Measurements from ENCODE around the gene ZDHHC22. TPM values are rescaled to one million over a fixed set of nuclear protein-coding genes. Genes with fewer than 3 reads are reported as not detected.

The ZDHHC22 gene
- total RNA-seq, 1 donor from 2014 or later, result not detected

DNA sequence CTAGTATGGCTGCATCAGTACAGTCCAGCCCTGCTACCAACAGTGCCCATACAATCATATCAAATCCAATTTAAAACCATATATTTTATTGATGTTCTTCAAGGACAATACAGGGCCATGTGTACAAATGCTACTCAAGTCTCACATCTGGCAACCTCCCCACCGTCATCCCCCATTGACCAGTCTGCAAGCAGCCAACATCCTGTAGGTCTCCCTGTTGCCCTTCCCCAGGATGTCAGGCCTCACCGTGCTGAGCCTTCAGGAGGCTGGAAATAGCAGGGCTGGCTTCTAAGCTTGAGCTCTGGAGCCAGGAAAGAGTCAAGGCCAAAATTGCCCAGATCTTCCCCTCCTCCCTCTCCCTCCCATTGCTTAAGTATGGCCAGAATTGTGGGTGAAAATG lies 10.4 kb downstream of the ZDHHC22 start:
- DNase-seq (ENCODE audit: low spot score), result no peak

DNA sequence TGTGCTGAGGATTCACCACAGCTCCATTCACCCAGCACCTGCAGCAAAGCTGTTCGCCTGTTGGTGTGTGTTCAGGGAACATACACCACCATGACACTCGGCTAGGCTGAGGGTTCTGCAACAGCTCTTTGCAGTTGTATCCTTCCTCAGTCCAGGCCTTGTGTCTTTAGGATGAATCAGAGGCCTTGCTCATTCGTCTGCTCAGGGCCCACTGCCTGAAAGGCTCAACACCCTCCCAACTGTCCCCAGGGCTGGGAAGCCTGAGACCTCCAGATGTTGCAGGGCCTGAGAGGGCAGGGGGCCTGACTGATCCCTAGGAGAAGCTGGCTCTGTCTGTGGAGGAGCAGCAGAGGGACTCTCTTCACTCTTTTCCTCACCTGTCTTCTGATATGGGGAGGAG lies 11.2 kb downstream of the ZDHHC22 start:
- ATAC-seq (no peak), DNase-seq (ENCODE audit: low spot score) (no peak)

More for the DNA sequence above, 10.4 kb downstream of the ZDHHC22 start:
- ATAC-seq, result no peak

DNA sequence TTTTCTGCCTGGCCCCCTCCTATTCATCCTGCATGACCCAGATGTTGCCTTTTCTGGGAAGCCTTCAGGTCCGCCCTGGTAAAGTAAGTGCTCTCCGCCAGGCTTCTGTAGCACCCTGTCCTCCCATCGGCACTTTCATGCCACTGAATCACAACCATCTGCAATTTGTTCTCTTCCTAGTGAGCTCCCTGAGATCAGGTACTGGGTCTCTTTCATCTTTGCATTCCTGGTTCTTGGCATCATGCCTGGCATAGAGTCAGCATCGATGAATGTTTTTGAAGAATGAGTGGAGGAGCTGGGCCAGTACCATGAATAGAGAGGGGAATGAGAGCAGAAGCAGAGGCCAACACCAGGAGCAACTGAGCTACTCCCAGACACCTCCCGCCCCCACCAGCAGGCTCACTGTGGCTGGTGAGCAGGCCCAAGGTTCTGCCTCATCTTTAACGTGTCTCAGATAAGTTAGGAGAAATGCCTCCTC lies 13.1 kb downstream of the ZDHHC22 start:
- ATAC-seq (no peak), DNase-seq (ENCODE audit: low spot score) (no peak)

DNA sequence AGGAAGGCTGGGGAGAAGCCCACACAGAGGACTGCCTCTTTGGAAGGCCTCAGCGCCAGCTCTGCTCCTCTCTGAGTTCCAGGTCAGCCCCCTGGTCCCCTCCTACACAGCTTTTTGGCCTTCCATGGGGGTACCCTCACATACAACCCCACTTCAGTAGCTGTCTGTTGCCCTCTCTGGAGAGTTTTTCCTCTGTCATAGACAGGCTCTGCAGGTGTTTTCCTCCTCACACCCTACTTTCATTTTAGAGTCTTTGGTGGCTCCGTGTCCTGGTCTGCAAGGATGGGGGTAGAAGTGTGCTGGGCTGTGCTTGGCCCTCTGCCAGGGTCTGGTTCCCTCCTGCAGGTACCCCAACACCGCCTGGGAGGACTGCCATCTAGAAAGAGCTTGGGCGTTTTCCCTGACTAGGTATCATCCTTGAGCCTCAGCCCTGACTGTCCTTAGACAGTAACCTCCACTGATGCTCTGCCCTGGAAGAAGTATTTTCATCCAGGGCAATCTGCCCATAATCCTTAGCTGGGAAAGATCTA lies 15.1 kb downstream of the ZDHHC22 start:
- DNase-seq (ENCODE audit: low spot score) (no peak), ATAC-seq (no peak)

DNA sequence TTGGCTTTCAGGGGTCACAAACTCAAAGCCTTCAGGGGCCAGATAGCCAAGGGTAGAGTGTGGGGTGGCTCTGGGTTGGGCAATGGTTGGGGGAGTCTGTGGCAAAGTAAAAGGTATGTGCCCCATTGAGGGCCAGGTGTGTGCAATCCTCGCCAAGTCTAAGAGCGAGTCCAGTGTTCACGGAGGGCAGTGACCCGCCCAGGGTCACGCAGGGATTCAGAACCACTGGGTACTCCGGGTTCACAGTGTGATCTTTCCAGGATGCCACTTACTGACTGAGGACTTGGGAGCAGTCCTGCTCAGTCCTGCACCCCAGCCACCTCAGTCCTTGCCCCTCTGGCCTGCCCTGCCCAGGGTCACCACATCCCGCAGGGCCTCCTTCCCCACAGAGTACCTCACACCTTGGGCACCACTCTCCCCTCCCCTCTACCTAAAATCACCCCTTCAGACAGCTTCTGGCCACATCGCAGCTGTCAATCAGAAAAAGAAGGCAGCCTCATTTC lies 15.7 kb downstream of the ZDHHC22 start:
- ATAC-seq (peak; percentile 54), DNase-seq (ENCODE audit: low spot score) (no peak)

DNA sequence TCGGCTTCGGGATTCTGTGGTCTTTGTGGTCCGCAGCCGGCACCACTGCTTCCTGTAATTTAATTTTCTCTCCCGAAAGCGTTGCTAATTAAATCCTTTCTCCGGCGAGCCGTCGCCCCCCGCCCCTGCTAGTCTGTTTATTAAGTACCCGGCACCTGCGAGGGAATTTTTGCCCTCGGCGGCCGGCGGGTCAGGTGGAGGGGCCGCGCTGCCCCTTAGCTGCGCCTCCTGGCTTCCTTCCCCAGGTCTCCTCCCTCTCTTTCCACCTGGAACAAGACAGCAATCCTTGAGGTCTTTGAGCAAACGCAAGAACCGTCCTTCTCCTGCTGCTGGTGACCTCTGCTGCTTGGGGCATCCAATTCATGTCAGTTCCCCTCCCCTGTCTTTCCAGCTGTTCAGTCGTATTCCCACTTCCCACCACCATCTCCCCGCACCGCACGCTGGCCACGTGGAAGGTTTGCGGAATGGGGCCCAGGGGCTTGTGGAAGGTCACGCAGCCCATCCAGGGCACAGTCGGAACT lies 16.2 kb downstream of the ZDHHC22 start:
- DNase-seq (ENCODE audit: low spot score) (no peak), ATAC-seq (no peak)

DNA sequence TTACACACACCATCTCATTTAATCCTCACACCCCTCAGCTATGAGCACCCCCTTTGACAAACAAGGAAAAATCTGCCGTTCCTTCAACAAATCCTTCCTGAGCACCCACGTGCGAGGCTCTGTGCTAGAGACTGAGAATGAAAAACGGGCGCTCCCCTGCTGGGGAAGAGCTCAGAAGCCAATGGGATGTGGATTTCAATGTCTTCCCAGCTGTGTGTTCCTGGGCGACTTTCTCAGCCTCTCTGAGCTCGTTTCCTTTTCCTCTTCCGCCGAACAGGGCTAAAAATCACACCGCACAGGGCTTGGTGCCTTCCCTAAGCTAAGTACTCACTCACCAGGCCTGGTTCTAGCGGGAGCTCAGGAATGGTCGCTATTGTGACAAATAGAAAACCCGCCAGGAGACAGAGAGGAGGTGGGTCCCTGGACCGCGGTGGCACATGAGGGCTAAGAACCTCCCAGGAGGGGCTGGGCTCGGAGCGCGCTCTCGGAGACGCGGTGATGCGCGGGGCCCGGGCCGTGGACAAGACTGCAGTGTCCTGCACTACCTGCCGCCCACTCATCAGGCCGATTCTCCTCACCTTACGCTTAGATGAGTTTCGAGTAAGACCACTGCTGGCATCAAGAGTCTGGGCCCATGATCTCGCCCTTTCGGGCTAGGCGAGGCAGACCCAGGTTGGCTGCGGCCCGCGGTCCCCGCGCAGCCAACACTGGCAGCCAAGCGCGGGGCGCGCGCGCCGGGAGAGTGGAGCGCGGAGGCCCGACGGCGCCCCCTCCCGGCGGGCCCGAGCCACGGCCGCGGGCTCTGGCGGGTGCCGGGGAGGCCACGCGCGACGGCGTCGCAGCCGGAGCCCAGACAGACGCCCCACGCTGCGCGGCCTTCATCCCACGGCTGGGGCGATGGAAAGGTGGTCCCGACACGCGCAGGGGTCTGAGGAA lies 17.0 kb downstream of the ZDHHC22 start:
- ATAC-seq (peak; percentile 83), DNase-seq (ENCODE audit: low spot score) (peak; percentile 56)

DNA sequence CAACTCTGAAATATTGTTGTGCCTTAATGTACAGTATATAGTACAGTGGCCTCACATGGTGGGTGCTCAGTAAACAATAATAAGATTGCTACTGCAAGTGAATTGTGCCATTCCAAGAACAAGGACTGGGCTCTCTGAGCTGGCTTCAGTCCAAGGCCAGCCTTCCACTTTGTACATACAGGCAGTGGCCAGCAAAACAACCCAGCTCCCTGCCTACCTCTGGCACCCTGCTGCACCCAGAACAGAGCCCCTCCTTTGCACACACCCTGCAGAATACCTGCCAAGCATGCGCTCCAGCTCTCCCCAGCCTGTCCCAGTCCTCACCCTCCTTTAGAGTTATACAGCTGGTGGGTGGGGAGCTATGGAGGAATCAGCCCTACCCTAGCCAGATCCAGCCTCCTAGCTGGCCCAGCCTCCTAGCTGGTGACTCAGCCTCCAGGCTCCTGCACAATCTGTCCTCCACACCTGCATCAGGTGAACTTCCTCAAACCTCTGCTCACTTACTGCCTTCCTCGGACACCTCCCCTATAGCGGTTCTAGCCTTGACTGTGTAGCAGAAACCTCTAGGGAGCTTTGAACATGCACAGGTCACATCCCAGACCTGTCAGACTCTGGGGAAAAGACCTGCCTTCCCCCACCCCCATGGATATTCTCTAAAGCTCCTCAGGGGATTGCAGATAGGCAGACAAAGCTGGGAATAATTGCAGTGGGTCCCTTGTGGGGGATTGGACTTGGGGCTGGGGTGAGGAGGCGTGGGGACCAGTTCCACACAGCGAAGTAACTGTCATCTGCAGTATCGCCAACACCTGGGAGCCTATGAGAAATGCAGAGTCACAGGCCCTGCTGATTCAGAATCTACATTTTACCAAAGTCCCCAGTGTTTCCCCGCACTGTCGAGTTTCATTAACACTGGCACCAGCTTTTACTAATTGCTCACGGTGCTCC lies 17.9 kb downstream of the ZDHHC22 start:
- peak; percentile 81 for ATAC-seq
- DNase-seq (ENCODE audit: low spot score), result peak; percentile 78

DNA sequence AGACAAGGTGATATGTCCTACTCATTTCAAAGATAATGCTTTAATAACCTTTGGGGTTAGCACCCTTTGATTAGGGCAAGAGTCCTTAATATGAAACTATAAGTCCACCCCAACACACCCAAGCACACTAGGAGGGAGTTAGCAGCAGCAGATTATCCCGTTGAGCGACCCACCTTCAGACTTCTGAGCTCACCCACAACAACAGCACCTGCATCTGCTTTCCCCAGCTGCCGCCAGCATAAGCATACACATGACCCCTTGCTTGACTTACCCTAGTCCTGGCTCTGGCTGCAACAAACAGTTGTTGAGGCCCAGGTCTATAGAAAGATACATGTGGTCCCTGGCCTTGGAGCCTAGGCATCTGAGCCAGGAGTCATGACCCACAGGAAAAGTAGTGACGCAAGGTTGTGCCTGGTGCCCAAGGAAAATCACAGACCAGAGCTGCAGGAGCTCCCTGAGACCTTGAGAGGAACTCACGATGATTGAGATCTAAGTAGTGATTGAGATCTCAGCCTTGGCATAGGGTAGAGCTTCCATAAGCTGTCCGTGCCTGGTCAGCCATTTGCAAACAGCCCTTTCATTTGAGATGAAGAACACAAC lies 19.0 kb downstream of the ZDHHC22 start:
- no peak for DNase-seq (ENCODE audit: low spot score)
- ATAC-seq, result no peak

DNA sequence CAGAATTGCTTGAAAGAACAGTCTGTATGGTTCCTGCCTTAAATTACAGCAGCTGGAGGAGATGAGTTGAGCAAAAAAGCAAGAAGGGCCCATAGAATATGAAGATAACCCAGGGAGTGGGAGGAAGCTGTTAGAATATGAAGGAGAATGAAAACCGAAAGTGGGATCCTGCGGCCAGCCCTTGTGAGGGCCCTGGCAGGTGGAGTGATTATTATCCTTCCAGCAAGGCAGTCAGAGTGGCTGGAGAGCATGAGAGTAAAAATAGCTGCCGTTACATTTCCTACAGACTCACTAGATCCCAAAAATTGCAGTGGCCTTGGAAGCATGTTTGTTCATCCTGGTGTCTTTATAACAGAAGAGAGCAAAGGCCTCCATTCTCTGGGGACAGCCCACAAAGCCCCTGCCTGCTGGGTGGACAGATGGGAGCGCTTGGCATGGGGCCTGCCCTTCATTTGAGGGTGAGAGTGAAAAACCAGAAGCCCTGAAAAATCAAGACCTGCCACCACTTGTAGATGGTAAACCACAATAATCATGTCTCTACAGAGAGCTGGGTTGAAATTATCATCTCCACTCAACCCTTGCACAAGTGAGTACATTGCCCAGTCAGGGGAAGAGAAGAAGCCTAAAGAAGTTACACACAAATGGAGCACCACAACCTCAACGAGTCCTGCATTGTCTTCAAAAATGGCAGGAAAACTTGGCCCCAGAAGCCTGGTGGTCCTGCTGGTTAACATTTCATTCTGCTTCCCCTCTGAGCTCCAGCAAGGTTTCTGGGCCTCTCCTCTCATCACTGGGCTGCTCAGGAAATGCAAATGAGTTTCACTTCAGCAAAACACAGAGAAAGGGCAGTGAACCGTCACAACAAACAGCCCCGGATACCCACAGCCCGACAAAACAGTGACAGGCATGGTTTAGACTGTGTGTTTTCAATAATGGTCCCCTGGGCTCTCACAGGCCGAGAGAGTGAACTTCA lies 20.5 kb downstream of the ZDHHC22 start:
- ATAC-seq, result no peak
- DNase-seq (ENCODE audit: low spot score), result no peak

DNA sequence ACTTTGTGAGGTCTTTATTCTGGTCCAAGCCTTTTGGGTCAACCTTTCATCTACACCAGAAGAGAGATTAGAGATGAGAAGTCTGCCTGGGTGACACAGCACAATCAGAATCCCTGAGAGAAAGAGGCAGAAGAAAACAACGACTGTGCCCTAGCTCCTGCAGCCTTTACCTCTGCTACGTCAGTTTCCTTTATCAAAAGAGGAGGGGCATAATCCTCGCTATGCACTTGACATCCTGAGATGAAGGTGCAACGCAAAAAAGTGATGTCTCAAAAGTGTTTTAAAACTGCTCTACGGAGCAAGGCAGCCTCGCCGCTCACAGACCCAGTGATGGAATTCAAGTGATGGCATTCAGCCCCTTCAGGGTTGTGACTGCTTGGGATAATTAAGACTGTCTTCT lies 21.7 kb downstream of the ZDHHC22 start:
- DNase-seq (ENCODE audit: low spot score) (no peak), ATAC-seq (no peak)

DNA sequence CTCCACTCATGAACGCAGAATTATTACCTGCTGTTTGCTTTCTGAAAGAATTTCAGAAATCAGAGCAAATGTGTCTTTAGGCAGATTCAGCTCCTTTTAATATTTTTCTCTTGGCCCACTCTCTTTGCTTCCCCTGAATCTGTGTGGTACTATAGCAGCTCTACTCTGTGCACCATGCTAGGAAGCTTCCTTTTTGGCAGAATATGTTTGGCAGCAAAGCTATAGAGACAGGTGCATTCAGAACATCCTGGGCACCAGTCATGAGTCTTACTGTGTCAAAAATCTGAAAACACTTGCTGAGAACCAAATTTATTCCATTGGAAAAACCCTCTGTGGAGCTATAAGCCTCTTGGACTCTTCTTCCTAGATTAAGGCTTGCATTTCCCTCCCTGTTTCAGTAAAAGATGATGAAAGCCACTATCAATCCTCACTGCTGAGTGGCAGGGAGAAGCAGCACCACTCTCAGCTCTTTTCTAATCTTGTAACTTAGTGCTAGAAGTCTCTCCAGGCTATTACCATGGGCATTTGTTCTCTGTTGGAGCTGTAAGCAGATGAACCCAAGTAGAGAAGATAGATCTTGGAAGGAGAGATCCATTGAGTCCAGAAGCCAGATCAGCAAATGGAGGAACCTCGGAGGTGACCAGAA lies 25.3 kb downstream of the ZDHHC22 start:
- no peak for ATAC-seq

DNA sequence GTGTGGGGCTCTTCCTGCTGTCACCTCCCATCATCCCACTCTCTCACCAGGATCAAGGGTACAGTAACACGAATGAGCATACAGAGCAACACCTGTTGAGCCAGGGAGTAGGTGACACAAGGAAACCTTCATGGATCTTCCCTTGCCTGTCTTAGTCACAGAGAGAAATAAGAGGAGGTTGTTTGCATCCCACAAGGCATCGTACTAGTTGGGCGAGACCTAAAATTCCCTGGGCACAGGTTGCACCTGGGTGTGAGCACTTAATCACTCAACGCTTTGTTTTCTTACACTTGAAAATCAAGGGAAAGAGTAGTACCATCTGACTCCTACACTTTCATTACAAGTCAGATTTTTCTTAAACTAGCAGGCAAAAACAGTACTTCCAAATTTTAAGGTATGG lies 27.0 kb downstream of the ZDHHC22 start:
- ATAC-seq (no peak), DNase-seq (ENCODE audit: low spot score) (no peak)

More for the DNA sequence above, 25.3 kb downstream of the ZDHHC22 start:
- DNase-seq (ENCODE audit: low spot score), result no peak

DNA sequence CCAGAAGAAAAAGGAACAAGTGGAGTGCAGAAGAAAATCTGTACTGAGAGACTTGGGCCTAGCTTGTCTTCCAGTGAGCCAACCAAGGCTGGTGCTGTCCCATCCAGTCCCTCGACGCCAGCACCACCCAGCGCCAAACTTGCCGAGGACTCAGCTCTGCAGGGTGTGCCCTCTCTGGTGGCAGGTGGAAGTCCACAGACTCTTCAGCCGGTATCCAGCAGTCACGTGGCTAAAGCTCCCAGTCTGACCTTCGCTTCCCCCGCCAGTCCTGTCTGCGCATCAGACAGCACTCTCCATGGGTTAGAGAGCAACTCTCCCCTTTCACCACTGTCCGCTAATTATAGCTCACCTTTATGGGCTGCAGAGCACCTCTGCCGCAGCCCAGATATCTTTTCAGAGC lies 27.9 kb downstream of the ZDHHC22 start:
- ATAC-seq, result no peak
- no peak for DNase-seq (ENCODE audit: low spot score)

DNA sequence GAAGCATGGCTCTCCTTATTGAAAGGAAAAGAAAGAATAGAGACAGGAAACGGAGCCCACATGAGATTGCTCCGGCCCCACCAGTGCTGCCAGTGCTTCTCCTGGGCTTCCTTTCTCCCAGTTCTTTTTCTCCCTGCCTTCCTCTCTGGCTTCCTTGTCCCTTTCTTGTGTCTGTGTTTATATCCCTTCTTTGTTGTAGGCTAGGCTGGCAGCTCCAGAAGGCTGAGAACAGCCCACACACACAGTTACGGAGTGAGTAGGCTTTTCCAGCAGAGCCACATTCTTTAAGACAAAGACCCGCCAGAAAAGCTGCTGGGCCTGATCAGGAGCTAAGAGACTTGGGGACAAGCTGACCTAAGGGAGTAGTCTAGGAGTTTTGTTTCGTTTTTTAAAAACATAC lies 30.6 kb downstream of the ZDHHC22 start:
- DNase-seq (ENCODE audit: low spot score) (no peak), ATAC-seq (no peak)

DNA sequence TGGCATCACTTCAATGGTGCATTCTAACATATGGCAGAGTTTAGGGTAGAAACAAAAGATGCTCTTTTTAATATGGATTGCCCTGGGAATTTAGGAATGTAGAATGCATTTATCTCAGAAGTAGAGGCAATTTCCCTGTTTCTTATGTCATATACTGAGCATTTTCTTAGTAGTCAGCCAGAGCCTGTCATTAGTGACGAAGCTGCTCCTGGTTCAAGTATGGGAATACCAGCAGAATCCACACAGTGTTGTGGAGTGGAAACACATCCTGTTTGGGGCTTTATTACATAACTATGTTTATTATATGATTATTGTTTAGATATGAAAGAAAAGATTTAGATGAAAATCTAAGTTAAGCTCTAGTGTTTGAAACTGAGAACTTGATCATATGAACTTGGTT lies 31.3 kb downstream of the ZDHHC22 start:
- no peak for DNase-seq (ENCODE audit: low spot score)
- no peak for ATAC-seq

DNA sequence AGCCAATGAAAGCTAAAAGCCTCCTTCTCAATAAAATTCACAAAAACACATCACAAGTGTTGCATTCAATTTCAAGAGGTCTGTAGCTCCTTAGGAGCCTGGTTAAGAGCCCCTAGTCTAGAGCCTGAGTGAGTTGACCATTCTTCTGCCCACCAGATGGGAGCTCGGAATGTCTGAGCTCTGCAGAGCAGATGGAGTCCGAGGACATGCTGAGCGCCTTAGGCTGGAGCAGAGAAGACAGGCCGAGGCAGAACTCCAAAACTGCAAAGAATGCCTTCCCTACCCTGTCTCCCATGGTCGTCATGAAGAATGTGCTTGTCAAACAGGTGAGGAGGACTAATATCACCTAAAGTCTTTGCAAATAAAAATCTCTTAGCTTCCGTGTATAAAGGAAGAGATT lies 31.9 kb downstream of the ZDHHC22 start:
- ATAC-seq, result no peak
- no peak for DNase-seq (ENCODE audit: low spot score)

DNA sequence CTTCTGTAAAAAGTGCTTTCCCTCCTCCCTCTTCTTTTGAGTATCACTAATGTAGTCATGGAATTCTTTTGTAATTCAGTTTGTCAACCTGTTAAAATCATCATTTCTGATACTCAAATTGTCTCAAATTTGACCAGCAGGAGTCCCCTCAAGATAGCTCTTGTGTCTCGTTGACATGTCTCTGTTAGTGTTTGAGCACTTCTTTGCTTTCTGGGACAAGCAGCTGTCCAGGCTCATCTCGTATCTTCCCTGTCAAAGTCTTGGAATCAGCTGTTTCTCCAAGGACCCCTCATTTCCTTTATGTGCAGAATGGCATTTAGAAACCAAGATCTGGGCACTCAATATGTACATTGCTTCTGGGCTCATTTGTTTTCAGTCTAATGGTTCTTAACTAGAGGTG lies 32.8 kb downstream of the ZDHHC22 start:
- ATAC-seq (no peak), DNase-seq (ENCODE audit: low spot score) (no peak)

DNA sequence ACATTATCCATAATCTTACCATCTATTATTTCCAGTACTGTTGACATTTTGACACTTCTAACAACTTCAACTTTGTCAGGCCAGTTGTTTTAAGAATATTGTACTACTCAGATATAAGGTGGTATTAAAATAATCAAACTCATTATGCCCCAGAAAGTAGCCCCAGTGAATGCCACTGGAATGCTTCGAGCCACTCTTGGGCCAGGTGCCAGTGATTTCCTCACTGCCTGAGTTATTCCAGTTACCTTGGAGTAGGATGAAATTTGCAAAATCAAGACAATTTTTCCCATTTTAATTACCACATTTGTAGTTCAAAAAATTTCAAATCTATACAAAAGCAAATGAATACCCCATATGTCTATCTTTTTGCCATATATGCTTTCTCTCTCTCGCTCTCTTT lies 34.4 kb downstream of the ZDHHC22 start:
- ATAC-seq (peak; percentile 32), DNase-seq (ENCODE audit: low spot score) (no peak)

All from left lobe of liver (tissue), 2 donors.